Spleen (tissue), 7 donors: ENCODE data around the gene ARHGEF10L.

Source experiments
- CTCF ChIP-seq, 11 experiments: fragments of 200-600 bp in 7 of 11; fragments of 450-650 bp in 4 of 11; sonication (generic) in 4 of 11; IDR thresholded peaks in 8 of 11; conservative IDR thresholded peaks in 3 of 11; 1 replicate in 7 of 11; 2 replicates in 4 of 11; pipeline versions ENCODE4 v1.4.0 to v1.8.0; 2016 to 2021; ENCODE audit warnings: antibody characterized with exemption in 11 of 11, inconsistent platforms in 4 of 11, mild to moderate bottlenecking in 1 of 11
- POLR2A ChIP-seq, 3 donors: fragments of 450-650 bp; IDR thresholded peaks; one replicate each; pipeline ENCODE4 v1.5.1; 2017; ENCODE audit warnings: antibody characterized with exemption in 3 of 3, mild to moderate bottlenecking in 1 of 3
- POLR2AphosphoS5 ChIP-seq, 3 donors: sonication (generic); formaldehyde crosslinking; IDR thresholded peaks; one replicate each; pipeline ENCODE4 v1.5.1; 2017; ENCODE audit warnings: antibody characterized with exemption in 3 of 3
- donor health status: DM: no; HTN: no; CAD: no; lungs with moderate emphysema.
- donor health status: DM: no; HTN: no; CAD: no.
- donor health status: DM: no; HTN: no; CAD: no.

GRCh38 chr1:17631410-17631809 is 91.9 kb downstream of the ARHGEF10L start:
- TF ChIP-seq CTCF (IDR thresholded peaks at IDR 0.05 in 8 of 11, conservative IDR thresholded peaks at IDR 0.05 in 3 of 11) (no peak), POLR2AphosphoS5 (IDR thresholded peaks at IDR 0.05) (no peak), POLR2A (IDR thresholded peaks at IDR 0.05) (no peak)
